ENCODE data around the gene ZNF800. TPM values are rescaled to one million over a fixed set of nuclear protein-coding genes. Genes with fewer than 3 reads are reported as not detected.

Gene ZNF800
- total RNA-seq, 2 donors from 2014 or later = 43.6 to 45.9 TPM

DNA sequence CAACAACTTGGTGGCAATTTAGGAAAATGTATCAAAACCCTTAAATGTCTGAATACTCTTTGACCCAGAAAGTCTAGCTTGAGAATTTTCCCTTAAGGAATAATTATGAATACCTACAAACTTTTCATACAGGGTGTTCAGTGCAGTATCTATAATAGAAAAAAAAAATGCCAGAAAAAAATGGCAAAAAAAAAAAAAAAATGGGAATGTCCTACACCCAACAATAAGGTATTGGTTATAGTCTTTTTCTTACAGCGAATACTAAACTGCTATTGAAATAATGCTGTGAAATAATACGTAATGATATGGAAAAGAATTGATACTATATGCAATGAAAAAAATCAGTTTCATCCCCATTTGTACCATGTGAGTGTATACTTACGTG is 44.3 kb downstream of the ZNF800 start:
- no peak for DNase-seq (ENCODE audit: low spot score)
- Histone ChIP-seq H3K27ac (no peak overlapping the region), H3K36me3 (no peaks in the 10 kb centered on the region), H3K4me3 (peak overlapping the region; percentile 60), H3K9me3 (no peaks in the 10 kb centered on the region), H3K27me3 (replicated peaks; ENCODE audit: insufficient read depth) (no peaks in the 10 kb centered on the region), H3K4me1 (ENCODE audit: control insufficient read depth in 1 of 2, low read depth in 2 of 2) (peaks cover 0 to 4% of the 10 kb centered on the region in 2 donors)
- TF ChIP-seq, protein P1, sequence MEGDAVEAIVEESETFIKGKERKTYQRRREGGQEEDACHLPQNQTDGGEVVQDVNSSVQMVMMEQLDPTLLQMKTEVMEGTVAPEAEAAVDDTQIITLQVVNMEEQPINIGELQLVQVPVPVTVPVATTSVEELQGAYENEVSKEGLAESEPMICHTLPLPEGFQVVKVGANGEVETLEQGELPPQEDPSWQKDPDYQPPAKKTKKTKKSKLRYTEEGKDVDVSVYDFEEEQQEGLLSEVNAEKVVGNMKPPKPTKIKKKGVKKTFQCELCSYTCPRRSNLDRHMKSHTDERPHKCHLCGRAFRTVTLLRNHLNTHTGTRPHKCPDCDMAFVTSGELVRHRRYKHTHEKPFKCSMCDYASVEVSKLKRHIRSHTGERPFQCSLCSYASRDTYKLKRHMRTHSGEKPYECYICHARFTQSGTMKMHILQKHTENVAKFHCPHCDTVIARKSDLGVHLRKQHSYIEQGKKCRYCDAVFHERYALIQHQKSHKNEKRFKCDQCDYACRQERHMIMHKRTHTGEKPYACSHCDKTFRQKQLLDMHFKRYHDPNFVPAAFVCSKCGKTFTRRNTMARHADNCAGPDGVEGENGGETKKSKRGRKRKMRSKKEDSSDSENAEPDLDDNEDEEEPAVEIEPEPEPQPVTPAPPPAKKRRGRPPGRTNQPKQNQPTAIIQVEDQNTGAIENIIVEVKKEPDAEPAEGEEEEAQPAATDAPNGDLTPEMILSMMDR (IDR thresholded peaks at IDR 0.05) = no peak
- ATAC-seq (ENCODE audit: insufficient number of reproducible peaks, low FRiP score, low read depth) = no peak

DNA sequence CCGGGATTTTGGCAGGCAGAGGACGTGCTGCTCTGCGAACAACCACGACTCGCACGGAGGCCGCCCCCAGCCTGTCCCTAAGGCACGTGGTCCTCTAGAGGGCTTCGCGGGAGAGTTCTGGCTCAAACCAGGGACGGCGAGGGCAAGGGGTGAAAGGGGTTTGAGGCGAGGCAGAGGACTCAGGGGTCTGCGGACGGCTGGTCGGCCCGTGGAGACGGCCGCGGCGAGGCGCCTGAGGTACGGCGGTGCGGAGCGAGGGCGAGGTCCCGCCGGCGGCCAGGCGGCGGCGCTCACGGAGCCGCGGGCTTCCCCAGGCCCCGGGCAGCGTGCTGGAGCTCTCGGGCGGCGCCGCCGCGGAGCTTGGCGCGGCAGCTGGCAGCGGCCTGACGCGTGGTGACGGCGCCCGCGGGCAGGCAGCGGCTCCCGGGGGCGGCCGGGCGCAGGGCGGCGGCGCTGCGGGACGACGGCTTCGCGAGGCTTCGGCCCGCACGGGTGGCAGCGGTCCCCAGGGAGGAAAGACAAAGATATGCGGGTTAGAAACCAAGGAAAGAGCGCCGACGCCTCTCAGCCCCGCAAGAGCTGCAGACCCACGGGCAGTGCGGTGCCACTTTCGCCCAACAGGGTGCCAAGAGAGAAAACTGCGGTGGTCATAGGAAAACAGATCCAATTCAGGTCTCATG is 44.8 kb downstream of the ZNF800 start:
- Histone ChIP-seq H3K9me3 (no peaks in the 10 kb centered on the region), H3K27me3 (replicated peaks; ENCODE audit: insufficient read depth) (no peaks in the 10 kb centered on the region), H3K4me1 (ENCODE audit: control insufficient read depth in 1 of 2, low read depth in 2 of 2) (peaks cover 0 to 4% of the 10 kb centered on the region in 2 donors), H3K36me3 (no peaks in the 10 kb centered on the region), H3K27ac (no peak overlapping the region), H3K4me3 (peak overlapping the region; percentile 63)
- TF ChIP-seq, protein P1 (IDR thresholded peaks at IDR 0.05) = no peak
- ATAC-seq (ENCODE audit: insufficient number of reproducible peaks, low FRiP score, low read depth) = no peak
- DNase-seq (ENCODE audit: low spot score) = no peak

DNA sequence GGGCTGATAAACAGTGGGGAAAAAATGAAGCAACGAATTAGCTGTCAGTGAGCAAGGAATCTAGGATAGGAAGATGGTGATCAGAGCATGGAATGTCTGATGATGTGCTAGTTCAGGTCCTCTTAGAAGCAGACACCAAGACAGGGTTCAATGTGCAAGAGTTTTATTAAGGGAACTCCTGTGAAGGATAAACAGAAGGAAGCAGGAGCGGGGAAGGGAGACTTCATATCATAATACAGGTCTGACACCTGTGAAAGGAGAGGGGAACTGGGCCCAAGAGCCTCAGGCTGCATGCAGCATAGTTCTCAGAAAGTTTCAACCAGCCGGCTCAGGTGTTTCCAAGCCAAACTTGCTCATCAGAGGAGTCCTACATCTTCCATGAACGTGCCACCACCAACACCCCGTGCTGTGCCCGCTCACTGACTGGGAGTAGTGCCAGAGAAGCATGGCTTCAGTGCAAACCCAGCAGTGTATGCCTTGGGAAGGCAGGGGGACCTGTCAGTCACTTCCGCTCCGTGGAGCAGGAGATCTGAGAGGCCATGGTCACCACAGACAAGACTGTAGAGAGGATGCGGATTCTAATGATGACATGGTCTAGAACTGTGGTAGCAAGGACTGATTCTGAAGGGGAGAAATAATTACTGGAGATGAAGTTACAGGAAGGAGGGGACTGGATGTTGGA is 45.8 kb downstream of the ZNF800 start:
- peaks cover 0 to 4% of the 10 kb centered on the region in 2 donors for H3K4me1 ChIP-seq (ENCODE audit: control insufficient read depth in 1 of 2, low read depth in 2 of 2)
- H3K9me3 ChIP-seq = peaks cover 4% of the 10 kb centered on the region
- TF ChIP-seq, protein P1 (IDR thresholded peaks at IDR 0.05) = no peak
- no peaks in the 10 kb centered on the region for H3K36me3 ChIP-seq
- no peak overlapping the region for H3K27ac ChIP-seq
- no peak for ATAC-seq (ENCODE audit: insufficient number of reproducible peaks, low FRiP score, low read depth)
- DNase-seq (ENCODE audit: low spot score) = no peak
- H3K4me3 ChIP-seq = no peak overlapping the region
- H3K27me3 ChIP-seq (replicated peaks; ENCODE audit: insufficient read depth) = no peaks in the 10 kb centered on the region

DNA sequence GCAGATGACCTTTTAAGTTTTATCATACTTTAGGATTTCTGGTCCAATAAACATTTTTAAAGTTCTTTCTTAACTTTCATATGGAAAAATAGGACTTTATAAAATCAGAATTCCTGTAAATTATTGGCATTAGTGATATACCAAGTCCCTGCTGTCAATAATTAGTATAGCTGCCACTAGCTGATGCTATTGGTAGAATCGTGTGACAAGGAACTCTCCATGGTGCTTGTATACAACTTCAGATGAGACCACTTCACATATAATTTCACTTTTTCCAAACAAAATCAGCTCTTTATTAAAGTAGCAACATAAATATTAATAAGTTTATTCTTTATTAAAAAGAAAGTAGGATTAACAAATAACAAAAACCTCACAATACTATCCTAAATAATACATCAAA is 49.9 kb downstream of the ZNF800 start:
- DNase-seq (ENCODE audit: low spot score) (no peak), ATAC-seq (ENCODE audit: insufficient number of reproducible peaks, low FRiP score, low read depth) (no peak)
- no peaks in the 10 kb centered on the region for H3K27me3 ChIP-seq (replicated peaks; ENCODE audit: insufficient read depth)
- no peak overlapping the region for H3K4me3 ChIP-seq
- H3K9me3 ChIP-seq = peaks cover 4% of the 10 kb centered on the region
- H3K4me1 ChIP-seq (ENCODE audit: control insufficient read depth in 1 of 2, low read depth in 2 of 2) = no peaks in the 10 kb centered on the region
- TF ChIP-seq, protein P1 (IDR thresholded peaks at IDR 0.05) = no peak
- H3K36me3 ChIP-seq = no peaks in the 10 kb centered on the region
- no peak overlapping the region for H3K27ac ChIP-seq

DNA sequence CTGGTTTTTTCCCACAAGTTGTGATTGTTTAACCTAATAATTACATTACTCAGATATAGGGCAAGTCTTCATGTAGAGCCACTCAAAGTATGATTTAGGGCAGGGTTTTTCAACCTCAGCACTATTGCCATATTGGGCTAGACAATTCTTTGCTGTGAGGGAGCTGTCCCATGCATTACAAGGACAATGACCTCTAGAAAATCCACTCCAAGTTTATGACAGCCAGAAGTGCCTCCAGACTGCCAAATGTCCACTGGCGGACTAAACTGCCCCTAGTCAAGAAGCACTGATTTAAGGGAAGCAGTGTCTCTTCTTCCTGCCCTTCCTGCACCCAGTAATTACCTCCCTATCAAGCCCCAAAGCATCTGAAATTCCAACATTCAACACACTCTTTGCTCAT is 54.4 kb downstream of the ZNF800 start:
- Histone ChIP-seq H3K9me3 (peaks cover 4% of the 10 kb centered on the region), H3K27me3 (replicated peaks; ENCODE audit: insufficient read depth) (no peaks in the 10 kb centered on the region), H3K4me3 (no peak overlapping the region), H3K4me1 (ENCODE audit: control insufficient read depth in 1 of 2, low read depth in 2 of 2) (no peaks in the 10 kb centered on the region), H3K36me3 (no peaks in the 10 kb centered on the region), H3K27ac (no peak overlapping the region)
- TF ChIP-seq, protein P1 (IDR thresholded peaks at IDR 0.05) = no peak
- DNase-seq (ENCODE audit: low spot score) = no peak
- no peak for ATAC-seq (ENCODE audit: insufficient number of reproducible peaks, low FRiP score, low read depth)
